ENCODE results near the gene DHX16. TPM values are rescaled to one million over a fixed set of nuclear protein-coding genes. Genes with fewer than 3 reads are reported as not detected.

Gene DHX16
- polyA plus RNA-seq, 3 donors: 16.4 to 70.1 (median 19.0) TPM

- peaks cover 0 to 1% (median 0%) of the 10 kb centered on the region in 3 donors for H3K27me3 Mint-ChIP-seq (ENCODE audit: low read depth in 3 of 3)
- peaks cover 13 to 16% of the 10 kb centered on the region in 2 donors for H3K4me1 ChIP-seq (ENCODE audit: control insufficient read depth in 1 of 2, insufficient read depth in 2 of 2, low read length in 2 of 2)
- H4K20me1 ChIP-seq (ENCODE audit: insufficient read depth, low read length): peaks cover 13% of the 10 kb centered on the region
- TF ChIP-seq, protein P1, sequence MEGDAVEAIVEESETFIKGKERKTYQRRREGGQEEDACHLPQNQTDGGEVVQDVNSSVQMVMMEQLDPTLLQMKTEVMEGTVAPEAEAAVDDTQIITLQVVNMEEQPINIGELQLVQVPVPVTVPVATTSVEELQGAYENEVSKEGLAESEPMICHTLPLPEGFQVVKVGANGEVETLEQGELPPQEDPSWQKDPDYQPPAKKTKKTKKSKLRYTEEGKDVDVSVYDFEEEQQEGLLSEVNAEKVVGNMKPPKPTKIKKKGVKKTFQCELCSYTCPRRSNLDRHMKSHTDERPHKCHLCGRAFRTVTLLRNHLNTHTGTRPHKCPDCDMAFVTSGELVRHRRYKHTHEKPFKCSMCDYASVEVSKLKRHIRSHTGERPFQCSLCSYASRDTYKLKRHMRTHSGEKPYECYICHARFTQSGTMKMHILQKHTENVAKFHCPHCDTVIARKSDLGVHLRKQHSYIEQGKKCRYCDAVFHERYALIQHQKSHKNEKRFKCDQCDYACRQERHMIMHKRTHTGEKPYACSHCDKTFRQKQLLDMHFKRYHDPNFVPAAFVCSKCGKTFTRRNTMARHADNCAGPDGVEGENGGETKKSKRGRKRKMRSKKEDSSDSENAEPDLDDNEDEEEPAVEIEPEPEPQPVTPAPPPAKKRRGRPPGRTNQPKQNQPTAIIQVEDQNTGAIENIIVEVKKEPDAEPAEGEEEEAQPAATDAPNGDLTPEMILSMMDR (IDR thresholded peaks at IDR 0.05): no peak
- H3K27ac Mint-ChIP-seq: peak overlapping the region in 5 of 7 donors; percentile 43 to 87 (median 66)
- peak overlapping the region in 1 of 2 donors; percentile 58 for H3K27ac ChIP-seq (ENCODE audit: low read depth in 1 of 2, low read length in 2 of 2)
- DNase-seq: no peak
- peaks cover 80 to 97% of the 10 kb centered on the region in 2 donors for H3K36me3 Mint-ChIP-seq
- H3K36me3 ChIP-seq (replicated peaks in 1 of 2; ENCODE audit: control insufficient read depth in 1 of 2, insufficient read depth in 2 of 2, low read length in 2 of 2): peaks cover 87 to 96% of the 10 kb centered on the region in 2 donors
- no peaks in the 10 kb centered on the region for H3K27me3 ChIP-seq (ENCODE audit: control insufficient read depth in 2 of 2, insufficient read depth in 2 of 2, low read length in 2 of 2)
- no peak overlapping the region for H2AFZ ChIP-seq (ENCODE audit: insufficient read depth, low read depth, low read length, poor library complexity, severe bottlenecking)
- H3K9me3 ChIP-seq (replicated peaks in 1 of 2; ENCODE audit: control insufficient read depth in 1 of 2, insufficient read depth in 1 of 2, low read length in 2 of 2): no peaks in the 10 kb centered on the region
- no peak overlapping the region for H3K4me3 Mint-ChIP-seq
- H3K9ac ChIP-seq (ENCODE audit: insufficient read depth, low read length, poor library complexity, severe bottlenecking): no peak overlapping the region
- H3K4me3 ChIP-seq (replicated peaks in 1 of 3; ENCODE audit: low read depth in 2 of 3, low read length in 3 of 3): no peak overlapping the region
- H3K79me2 ChIP-seq (ENCODE audit: insufficient read depth, low read length): no peaks in the 10 kb centered on the region
- H3K9me3 Mint-ChIP-seq: no peaks in the 10 kb centered on the region
- peaks cover 15% of the 10 kb centered on the region for H3K4me1 Mint-ChIP-seq
- no peak overlapping the region for H3K4me2 ChIP-seq (replicated peaks; ENCODE audit: extremely low read depth, low read length, poor library complexity, severe bottlenecking)
- intact Hi-C loops (cut with micrococcal nuclease): no loop called here
Measured at GRCh38 chr6:30657454-30657853, 15.4 kb downstream of the DHX16 start.

DNA sequence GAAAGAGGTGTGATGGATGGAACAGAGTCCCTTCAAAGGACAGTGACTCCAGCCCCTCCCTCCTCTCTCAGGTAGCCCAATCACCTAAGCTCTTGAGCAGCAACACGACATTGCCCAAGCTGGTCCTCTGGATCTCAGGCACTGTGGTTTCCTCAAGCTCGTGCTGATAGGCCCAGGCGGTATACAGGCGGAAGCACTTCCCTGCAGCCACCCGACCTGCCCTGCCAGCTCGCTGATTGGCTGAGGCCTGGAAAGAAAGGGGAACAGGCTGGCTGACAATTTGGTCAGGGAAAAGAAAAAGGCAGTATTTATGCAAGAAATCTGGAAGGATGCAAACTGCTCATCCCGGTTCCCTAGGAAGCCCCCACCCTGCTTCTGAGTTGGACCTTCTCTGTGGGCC lies 16.3 kb downstream of the DHX16 start:
- H2AFZ ChIP-seq (ENCODE audit: insufficient read depth, low read depth, low read length, poor library complexity, severe bottlenecking): no peak overlapping the region
- intact Hi-C loops (cut with micrococcal nuclease): no loop called here
- peaks cover 79 to 97% of the 10 kb centered on the region in 2 donors for H3K36me3 Mint-ChIP-seq
- no peaks in the 10 kb centered on the region for H3K27me3 ChIP-seq (ENCODE audit: control insufficient read depth in 2 of 2, insufficient read depth in 2 of 2, low read length in 2 of 2)
- H3K27me3 Mint-ChIP-seq (ENCODE audit: low read depth in 3 of 3): peaks cover 0 to 1% (median 0%) of the 10 kb centered on the region in 3 donors
- peak overlapping the region; percentile 15 to 58 for H3K27ac ChIP-seq (ENCODE audit: low read depth in 1 of 2, low read length in 2 of 2)
- H3K4me2 ChIP-seq (replicated peaks; ENCODE audit: extremely low read depth, low read length, poor library complexity, severe bottlenecking): no peak overlapping the region
- H3K4me3 Mint-ChIP-seq: no peak overlapping the region
- peaks cover 87 to 96% of the 10 kb centered on the region in 2 donors for H3K36me3 ChIP-seq (replicated peaks in 1 of 2; ENCODE audit: control insufficient read depth in 1 of 2, insufficient read depth in 2 of 2, low read length in 2 of 2)
- H3K4me1 Mint-ChIP-seq: peaks cover 15% of the 10 kb centered on the region
- no peak overlapping the region for H3K9ac ChIP-seq (ENCODE audit: insufficient read depth, low read length, poor library complexity, severe bottlenecking)
- H3K9me3 Mint-ChIP-seq: no peaks in the 10 kb centered on the region
- DNase-seq: peak; percentile 58 to 81 (median 68)
- no peak overlapping the region for H3K4me3 ChIP-seq (replicated peaks in 1 of 3; ENCODE audit: low read depth in 2 of 3, low read length in 3 of 3)
- peaks cover 13 to 16% of the 10 kb centered on the region in 2 donors for H3K4me1 ChIP-seq (ENCODE audit: control insufficient read depth in 1 of 2, insufficient read depth in 2 of 2, low read length in 2 of 2)
- no peaks in the 10 kb centered on the region for H3K79me2 ChIP-seq (ENCODE audit: insufficient read depth, low read length)
- TF ChIP-seq, protein P1 (IDR thresholded peaks at IDR 0.05): no peak
- H3K27ac Mint-ChIP-seq: peak overlapping the region; percentile 13 to 87 (median 71)
- WGBS (ENCODE audit: insufficient coverage): 17% methylated on average over 6 of the region's 7 CpGs
- no peaks in the 10 kb centered on the region for H3K9me3 ChIP-seq (replicated peaks in 1 of 2; ENCODE audit: control insufficient read depth in 1 of 2, insufficient read depth in 1 of 2, low read length in 2 of 2)
- H4K20me1 ChIP-seq (ENCODE audit: insufficient read depth, low read length): peaks cover 13% of the 10 kb centered on the region

Data from CD14-positive monocyte (primary cell).